ENCODE results near the gene BICC1. TPM values are rescaled to one million over a fixed set of nuclear protein-coding genes. Genes with fewer than 3 reads are reported as not detected.

BICC1 gene
- total and polyA plus RNA-seq, 2 of the 8 experiments (the other 6 are each of a cell fraction or from before 2014, with no cell fraction given), result 0.20 to 0.73 TPM

DNA sequence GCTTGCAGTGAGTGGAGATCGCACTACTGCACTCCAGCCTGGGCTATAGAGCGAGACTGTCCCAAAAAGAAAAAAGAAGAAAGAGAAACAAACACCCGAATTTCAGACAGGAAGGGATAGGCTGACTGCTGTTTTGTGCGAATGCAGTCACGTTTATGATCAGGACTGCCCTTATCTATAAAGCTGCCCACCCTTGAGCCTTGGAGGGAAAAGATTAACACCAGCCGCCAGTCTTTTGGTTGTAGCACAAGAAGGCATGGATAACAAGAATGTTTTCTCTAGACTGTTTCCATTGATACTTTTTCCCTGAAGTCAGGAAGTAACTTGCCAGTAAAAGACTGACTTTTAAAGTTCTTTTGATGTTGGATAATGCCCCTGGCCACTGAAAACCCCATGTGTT, 314.0 kb downstream of the BICC1 start:
- H3K9ac ChIP-seq (replicated peaks in 1 of 4; ENCODE audit: extremely low read depth in 1 of 4, low read depth in 3 of 4, low read length in 3 of 4), result no peak overlapping the region
- H3K4ac ChIP-seq (replicated peaks; ENCODE audit: insufficient read length, low read depth, low read length), result no peak overlapping the region
- H3K4me1 ChIP-seq (replicated peaks in 1 of 4; ENCODE audit: control insufficient read depth in 3 of 4, insufficient read depth in 4 of 4, low read length in 3 of 4), result no peaks in the 10 kb centered on the region
- no peaks in the 10 kb centered on the region for H3K79me2 ChIP-seq (ENCODE audit: control insufficient read depth in 1 of 2, insufficient read depth in 2 of 2, low read length in 2 of 2)
- H3K23ac ChIP-seq (ENCODE audit: insufficient read length), result no peak overlapping the region
- no peak overlapping the region for H2BK120ac ChIP-seq (replicated peaks; ENCODE audit: low read depth, low read length)
- ChIA-PET CTCF (ENCODE audit: partially characterized antibody) (interaction anchor here (0.9 to 1.0 kb wide), 2 partner anchors 10 to 21 kb away, joined by 3 to 4 read pairs; no protein-coding TSS in a partner anchor), POLR2A (ENCODE audit: partially characterized antibody) (no interaction called here)
- no peak overlapping the region for H2BK12ac ChIP-seq (ENCODE audit: low read depth, low read length)
- H3K4me2 ChIP-seq (ENCODE audit: insufficient read depth in 1 of 2, low read depth in 2 of 2, low read length in 2 of 2), result no peak overlapping the region
- H4K20me1 ChIP-seq (replicated peaks in 1 of 2; ENCODE audit: control insufficient read depth in 1 of 2, insufficient read depth in 2 of 2, low read length in 2 of 2), result no peaks in the 10 kb centered on the region
- no peak overlapping the region for H3K18ac ChIP-seq (ENCODE audit: extremely low read depth, low read length)
- H3K79me1 ChIP-seq (ENCODE audit: low read depth, low read length), result no peaks in the 10 kb centered on the region
- H2AK5ac ChIP-seq (ENCODE audit: low read depth, low read length), result no peak overlapping the region
- H3K27me3 ChIP-seq (replicated peaks in 1 of 4; ENCODE audit: control insufficient read depth in 3 of 4, extremely low read depth in 1 of 4, insufficient read depth in 3 of 4, low read length in 3 of 4), result no peaks in the 10 kb centered on the region
- DNase-seq (ENCODE audit: low read depth in 1 of 2, low spot score in 2 of 2) (no peak), FAIRE-seq (no peak)
- H3K27ac ChIP-seq (ENCODE audit: low read depth, low read length), result no peak overlapping the region
- no peaks in the 10 kb centered on the region for H3K23me2 ChIP-seq (ENCODE audit: low read depth, low read length)
- H2BK15ac ChIP-seq (ENCODE audit: low read length), result no peak overlapping the region
- 61% methylated on average over 6 of the region's 6 CpGs; no CpG with 5 or more reads in 1 of the 2 experiments for WGBS, 2 experiments (ENCODE audit: extremely low coverage in 1 of 2, insufficient coverage in 1 of 2, insufficient read length in 1 of 2, insufficient replicate concordance in 2 of 2, low coverage in 1 of 2, low lambda C conversion rate in 2 of 2, missing lambda C conversion rate in 1 of 2)
- no peak overlapping the region for H3K14ac ChIP-seq (ENCODE audit: insufficient read length)
- no peak overlapping the region for H2BK20ac ChIP-seq (ENCODE audit: low read length)
- no peak overlapping the region for H4K5ac ChIP-seq (ENCODE audit: insufficient read length, low read depth, low read length)
- H3K56ac ChIP-seq (replicated peaks; ENCODE audit: insufficient read length, low read depth, low read length), result no peak overlapping the region
- no peak overlapping the region for H3K4me3 ChIP-seq (ENCODE audit: extremely low read depth in 1 of 4, insufficient read depth in 2 of 4, low read depth in 3 of 4, low read length in 4 of 4)
- no peak overlapping the region for H4K8ac ChIP-seq (ENCODE audit: extremely low read depth, insufficient read depth, low read length)
- no peak overlapping the region for H2BK5ac ChIP-seq (ENCODE audit: low read depth, low read length)
- no peaks in the 10 kb centered on the region for H3K36me3 ChIP-seq (ENCODE audit: control insufficient read depth in 2 of 4, insufficient read depth in 4 of 4, low read length in 3 of 4)
- H4K91ac ChIP-seq (replicated peaks; ENCODE audit: insufficient read length, low read length), result no peak overlapping the region
- no peaks in the 10 kb centered on the region for H3K9me3 ChIP-seq (ENCODE audit: insufficient read depth in 2 of 2, low read depth in 1 of 2, low read length in 1 of 2)
- no peak overlapping the region for H2AFZ ChIP-seq (ENCODE audit: low read length)
- TF ChIP-seq SAP30 (IDR thresholded peaks at IDR 0.05; ENCODE audit: insufficient read depth, insufficient replicate concordance, low read length) (no peak), CHD1 (IDR thresholded peaks at IDR 0.05; ENCODE audit: low read depth, low read length) (no peak), RFX5 (IDR thresholded peaks at IDR 0.05; ENCODE audit: borderline replicate concordance, low read depth, low read length) (no peak), SIRT6 (IDR thresholded peaks at IDR 0.05; ENCODE audit: low read length) (no peak), KDM4A (IDR thresholded peaks at IDR 0.05; ENCODE audit: low read depth, low read length, severe bottlenecking) (no peak), TEAD4 (IDR thresholded peaks at IDR 0.05; ENCODE audit: low read depth, low read length) (no peak), SUZ12 (IDR thresholded peaks at IDR 0.05; ENCODE audit: low read length) (no peak)
- TF ChIP-seq, protein P1, sequence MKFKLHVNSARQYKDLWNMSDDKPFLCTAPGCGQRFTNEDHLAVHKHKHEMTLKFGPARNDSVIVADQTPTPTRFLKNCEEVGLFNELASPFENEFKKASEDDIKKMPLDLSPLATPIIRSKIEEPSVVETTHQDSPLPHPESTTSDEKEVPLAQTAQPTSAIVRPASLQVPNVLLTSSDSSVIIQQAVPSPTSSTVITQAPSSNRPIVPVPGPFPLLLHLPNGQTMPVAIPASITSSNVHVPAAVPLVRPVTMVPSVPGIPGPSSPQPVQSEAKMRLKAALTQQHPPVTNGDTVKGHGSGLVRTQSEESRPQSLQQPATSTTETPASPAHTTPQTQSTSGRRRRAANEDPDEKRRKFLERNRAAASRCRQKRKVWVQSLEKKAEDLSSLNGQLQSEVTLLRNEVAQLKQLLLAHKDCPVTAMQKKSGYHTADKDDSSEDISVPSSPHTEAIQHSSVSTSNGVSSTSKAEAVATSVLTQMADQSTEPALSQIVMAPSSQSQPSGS (IDR thresholded peaks at IDR 0.05; ENCODE audit: low read length), result no peak
- TF ChIP-seq, protein P2, sequence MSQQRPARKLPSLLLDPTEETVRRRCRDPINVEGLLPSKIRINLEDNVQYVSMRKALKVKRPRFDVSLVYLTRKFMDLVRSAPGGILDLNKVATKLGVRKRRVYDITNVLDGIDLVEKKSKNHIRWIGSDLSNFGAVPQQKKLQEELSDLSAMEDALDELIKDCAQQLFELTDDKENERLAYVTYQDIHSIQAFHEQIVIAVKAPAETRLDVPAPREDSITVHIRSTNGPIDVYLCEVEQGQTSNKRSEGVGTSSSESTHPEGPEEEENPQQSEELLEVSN (IDR thresholded peaks at IDR 0.05), result no peak
